ENCODE results near the gene LMF1.

The LMF1 gene

DNA sequence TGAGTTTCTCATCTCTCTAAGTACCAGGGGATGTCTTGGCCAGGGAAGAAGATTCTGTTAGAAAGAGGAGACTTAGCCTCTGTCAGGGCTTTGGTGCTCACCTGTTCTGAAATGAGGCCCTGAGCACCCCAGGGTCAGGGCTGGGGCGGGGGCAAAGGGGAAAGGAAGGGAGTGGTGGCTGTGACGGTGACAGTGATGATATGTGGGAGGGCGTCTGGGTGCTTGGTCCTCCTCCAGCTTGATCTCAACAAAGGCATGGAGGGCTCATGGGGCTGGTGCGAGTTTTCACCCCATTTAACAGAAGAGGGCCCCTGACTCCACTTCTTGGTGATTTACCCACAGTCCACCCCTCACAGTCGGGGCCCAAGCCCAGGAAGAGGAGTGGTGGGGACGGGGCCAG lies 25.9 kb upstream of the LMF1 start:
- TF ChIP-seq, protein P1, sequence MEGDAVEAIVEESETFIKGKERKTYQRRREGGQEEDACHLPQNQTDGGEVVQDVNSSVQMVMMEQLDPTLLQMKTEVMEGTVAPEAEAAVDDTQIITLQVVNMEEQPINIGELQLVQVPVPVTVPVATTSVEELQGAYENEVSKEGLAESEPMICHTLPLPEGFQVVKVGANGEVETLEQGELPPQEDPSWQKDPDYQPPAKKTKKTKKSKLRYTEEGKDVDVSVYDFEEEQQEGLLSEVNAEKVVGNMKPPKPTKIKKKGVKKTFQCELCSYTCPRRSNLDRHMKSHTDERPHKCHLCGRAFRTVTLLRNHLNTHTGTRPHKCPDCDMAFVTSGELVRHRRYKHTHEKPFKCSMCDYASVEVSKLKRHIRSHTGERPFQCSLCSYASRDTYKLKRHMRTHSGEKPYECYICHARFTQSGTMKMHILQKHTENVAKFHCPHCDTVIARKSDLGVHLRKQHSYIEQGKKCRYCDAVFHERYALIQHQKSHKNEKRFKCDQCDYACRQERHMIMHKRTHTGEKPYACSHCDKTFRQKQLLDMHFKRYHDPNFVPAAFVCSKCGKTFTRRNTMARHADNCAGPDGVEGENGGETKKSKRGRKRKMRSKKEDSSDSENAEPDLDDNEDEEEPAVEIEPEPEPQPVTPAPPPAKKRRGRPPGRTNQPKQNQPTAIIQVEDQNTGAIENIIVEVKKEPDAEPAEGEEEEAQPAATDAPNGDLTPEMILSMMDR (IDR thresholded peaks at IDR 0.05; ENCODE audit: extremely low read depth, missing control alignments), result no peak
- no peak for DNase-seq (ENCODE audit: low spot score)

DNA sequence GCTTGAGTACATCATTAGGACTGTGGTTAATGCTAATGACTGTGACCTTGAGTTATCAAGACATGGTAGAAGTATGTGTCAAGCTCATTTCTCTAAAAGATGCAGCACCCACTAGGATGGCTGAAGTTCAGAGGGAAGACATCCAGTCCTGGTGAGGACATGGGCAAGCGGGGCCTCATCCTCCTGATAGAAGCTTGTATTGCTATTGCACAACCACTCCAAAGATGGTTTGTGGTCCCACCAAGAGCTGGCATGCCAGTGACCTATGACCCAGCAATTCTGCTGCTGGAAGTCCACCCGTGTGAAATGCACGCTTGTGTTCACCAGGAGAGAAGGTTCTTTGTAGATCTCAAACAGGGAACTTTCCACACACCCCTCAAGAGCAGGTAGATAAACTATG lies 25.0 kb upstream of the LMF1 start:
- TF ChIP-seq, protein P1 (IDR thresholded peaks at IDR 0.05; ENCODE audit: extremely low read depth, missing control alignments), result no peak
- DNase-seq (ENCODE audit: low spot score), result no peak

DNA sequence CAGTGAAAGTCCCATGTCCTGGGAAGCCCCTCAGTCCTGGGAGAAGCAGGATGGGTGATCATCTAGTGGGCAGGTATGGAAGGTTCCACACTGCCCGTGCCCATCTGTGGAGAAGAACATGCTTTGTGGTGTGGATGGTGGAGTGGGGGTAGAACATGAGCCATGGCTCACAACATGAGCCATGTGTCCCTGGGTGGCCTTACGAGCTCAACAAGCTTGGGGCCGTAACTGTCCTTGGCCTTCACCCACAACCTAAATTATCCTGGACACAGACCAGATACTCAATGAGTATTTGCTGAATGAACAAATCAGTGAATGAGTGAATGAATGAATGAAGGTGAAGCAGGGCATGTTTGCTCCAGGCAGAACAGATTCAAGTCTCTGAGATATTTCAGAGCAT lies 24.3 kb upstream of the LMF1 start:
- no peak for DNase-seq (ENCODE audit: low spot score)
- TF ChIP-seq, protein P1 (IDR thresholded peaks at IDR 0.05; ENCODE audit: extremely low read depth, missing control alignments), result no peak

DNA sequence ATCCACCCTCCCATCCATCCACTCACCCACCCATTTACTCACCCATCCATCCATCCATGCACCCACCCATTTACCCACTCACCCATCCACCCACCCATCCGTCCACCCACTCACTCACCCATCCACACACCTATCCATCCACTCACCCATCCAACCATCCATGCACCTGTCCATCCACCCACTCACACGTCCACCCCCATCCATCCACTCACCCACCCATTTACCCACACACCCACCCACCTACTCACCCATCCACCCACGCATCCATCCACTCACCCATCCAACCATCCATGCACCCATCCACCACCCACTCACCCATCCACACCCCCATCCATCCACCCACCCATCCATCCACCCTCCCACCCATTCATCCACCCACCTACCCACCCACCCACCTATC lies 22.9 kb upstream of the LMF1 start:
- TF ChIP-seq, protein P1 (IDR thresholded peaks at IDR 0.05; ENCODE audit: extremely low read depth, missing control alignments), result no peak
- no peak for DNase-seq (ENCODE audit: low spot score)

DNA sequence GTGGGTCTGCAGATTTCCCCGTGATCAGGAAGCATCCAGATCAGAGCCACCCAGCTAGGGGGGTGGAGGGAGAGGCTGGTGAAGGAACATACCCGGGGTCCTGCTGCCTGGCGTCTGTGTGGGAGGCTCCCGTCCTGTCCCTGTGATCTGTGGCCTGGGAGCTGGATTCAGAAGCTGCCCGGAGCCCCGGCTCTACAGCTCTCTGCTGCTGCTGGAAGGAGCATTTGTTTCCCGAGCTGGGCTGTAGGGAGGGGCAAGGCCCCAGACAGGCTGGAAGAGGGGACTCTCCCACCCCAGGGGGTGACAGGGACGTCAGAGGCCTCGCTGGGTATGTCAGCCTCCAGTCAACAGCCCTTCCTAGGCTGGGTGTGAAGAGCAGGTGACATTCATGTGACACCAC lies 21.0 kb upstream of the LMF1 start:
- no peak for DNase-seq (ENCODE audit: low spot score)
- TF ChIP-seq, protein P1 (IDR thresholded peaks at IDR 0.05; ENCODE audit: extremely low read depth, missing control alignments), result no peak

DNA sequence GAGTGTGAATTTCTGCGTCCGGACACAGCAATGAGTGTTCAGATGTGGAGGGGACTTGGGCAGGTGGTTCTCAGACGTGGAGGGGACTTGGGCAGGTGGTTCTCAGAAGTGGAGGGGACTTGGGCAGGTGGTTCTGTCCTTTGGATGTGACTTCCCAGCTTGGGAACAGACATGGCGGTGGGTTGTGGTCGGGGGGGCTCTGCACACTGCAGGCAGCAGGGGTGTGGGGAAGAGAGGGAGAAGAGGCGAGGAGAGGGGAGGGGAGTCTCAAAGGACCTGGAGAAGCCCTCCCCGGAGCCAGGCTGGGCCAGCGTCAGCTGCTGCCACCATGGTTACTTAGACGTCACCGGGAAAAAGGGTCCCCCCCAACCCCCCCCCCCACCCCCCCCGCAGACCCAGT lies 20.6 kb upstream of the LMF1 start:
- TF ChIP-seq, protein P1 (IDR thresholded peaks at IDR 0.05; ENCODE audit: extremely low read depth, missing control alignments), result no peak

DNA sequence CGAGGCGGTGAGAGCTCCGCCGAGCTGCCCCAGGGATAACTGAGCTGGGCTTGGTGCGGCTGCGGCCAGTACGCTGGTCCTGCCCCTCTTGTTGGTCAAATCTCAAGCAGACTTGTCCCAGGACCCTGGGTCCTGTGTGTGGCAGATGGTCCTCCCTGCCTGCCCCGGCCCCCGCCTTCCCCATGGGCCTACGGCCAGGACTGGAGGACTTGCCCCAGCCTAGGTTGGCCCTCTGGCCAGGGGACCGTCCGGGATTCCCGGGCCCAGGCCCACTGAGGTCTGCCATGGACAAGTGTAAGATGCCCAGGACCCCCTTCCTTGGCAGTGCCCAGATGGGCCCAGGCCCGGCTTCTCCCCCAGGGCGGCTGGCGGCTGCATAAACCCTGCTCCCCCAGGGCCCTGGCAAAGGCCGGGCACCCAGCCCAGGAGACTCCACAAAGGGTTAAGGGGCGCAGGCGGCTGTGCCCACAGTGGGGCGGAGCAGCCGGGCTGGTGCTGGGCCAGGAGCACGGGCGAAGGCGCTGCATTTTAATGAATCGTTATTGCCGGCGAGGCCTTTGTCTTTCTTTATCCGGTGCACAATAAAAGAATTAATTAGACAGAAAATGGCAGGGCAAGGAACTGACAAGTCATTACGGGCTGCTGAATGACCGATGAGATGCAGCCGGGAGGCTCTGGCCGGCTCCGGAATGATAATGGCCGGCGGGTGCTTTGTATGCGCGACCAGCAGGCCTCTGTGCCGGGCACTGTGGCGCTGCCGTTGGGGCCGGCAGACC lies 19.9 kb upstream of the LMF1 start:
- DNase-seq (ENCODE audit: low spot score), result no peak
- TF ChIP-seq, protein P1 (IDR thresholded peaks at IDR 0.05; ENCODE audit: extremely low read depth, missing control alignments), result no peak

More for the DNA sequence above, 20.6 kb upstream of the LMF1 start:
- no peak for DNase-seq (ENCODE audit: low spot score)
